K562 (cell line): ENCODE data around the gene NACAD. TPM values are rescaled to one million over a fixed set of nuclear protein-coding genes. Genes with fewer than 3 reads are reported as not detected.

ENCODE experiments used
- CAMTA2 ChIP-seq: fragments of 250-450 bp; sonication (Bioruptor Pico); conservative IDR thresholded peaks from 2 replicates; pipeline ENCODE4 v1.5.1; 2022
- CHCHD3 ChIP-seq: fragments of 250-450 bp; sonication (Bioruptor Pico); IDR thresholded peaks from 2 replicates; pipeline ENCODE4 v2.1.2; 2022; ENCODE audit warnings: mild to moderate bottlenecking
- DACH1 ChIP-seq: fragments of 450-650 bp; IDR thresholded peaks from 2 replicates; pipeline ENCODE4 v1.6.1; 2018; ENCODE audit not compliant: partially characterized antibody
- HDAC1 ChIP-seq, 2 experiments: fragments of 450-650 bp; IDR thresholded peaks; 2 replicates each; pipeline ENCODE4 v1.6.1; 2016 to 2017; ENCODE audit warnings: inconsistent platforms in 1 of 2, mild to moderate bottlenecking in 1 of 2, moderate library complexity in 1 of 2
- KDM1A ChIP-seq, 2 experiments: fragments of 450-650 bp; IDR thresholded peaks; 2 replicates each; pipeline ENCODE4 v1.6.1; 2016; ENCODE audit warnings: mild to moderate bottlenecking in 2 of 2
- MBD2 ChIP-seq: sonication (generic); IDR thresholded peaks from 2 replicates; pipeline ENCODE4 v1.6.1; 2016; ENCODE audit warnings: low read depth, borderline replicate concordance
- MYNN ChIP-seq, 2 experiments: sonication (generic); formaldehyde crosslinking in 1 of 2; IDR thresholded peaks; 2 replicates each; pipeline versions ENCODE4 v1.5.0 to v1.6.1; 2016 to 2020; ENCODE audit warnings: antibody characterized with exemption in 1 of 2, missing genetic modification reagents in 1 of 2
- NFIC ChIP-seq: fragments of 450-650 bp; IDR thresholded peaks from 2 replicates; pipeline ENCODE4 v1.6.1; 2017; ENCODE audit warnings: mild to moderate bottlenecking, inconsistent platforms
- SMARCE1 ChIP-seq: fragments of 450-650 bp; IDR thresholded peaks from 2 replicates; pipeline ENCODE4 v1.7.1; 2016; ENCODE audit warnings: mild to moderate bottlenecking
- ZFP36 ChIP-seq: fragments of 150-350 bp; IDR thresholded peaks from 2 replicates; pipeline ENCODE4 v1.6.1; 2018; ENCODE audit warnings: low read length, low read depth; ENCODE audit not compliant: partially characterized antibody
- ZNF263 ChIP-seq: sonication (generic); formaldehyde crosslinking; IDR thresholded peaks from 2 replicates; pipeline ENCODE4 v1.8.0; 2022; ENCODE audit warnings: mild to moderate bottlenecking, missing genetic modification reagents, borderline replicate concordance
- ZNF561 ChIP-seq: fragments of 450-650 bp; formaldehyde crosslinking; conservative IDR thresholded peaks from 2 replicates; pipeline ENCODE4 v1.4.0; 2020; ENCODE audit warnings: mild to moderate bottlenecking, moderate library complexity
- ZNF589 ChIP-seq: fragments of 200-800 bp; sonication (Bioruptor generic); IDR thresholded peaks from 2 replicates; pipeline ENCODE4 v1.6.1; 2016; ENCODE audit warnings: low read depth, missing genetic modification characterization, missing compliant biosample characterization
- ZNF699 ChIP-seq: fragments of 250-450 bp; sonication (Bioruptor Pico); IDR thresholded peaks from 2 replicates; pipeline ENCODE4 v1.8.0; 2021; ENCODE audit warnings: mild to moderate bottlenecking, moderate library complexity; ENCODE audit not compliant: insufficient replicate concordance
- ZNF785 ChIP-seq: fragments of 250-450 bp; sonication (Bioruptor Pico); IDR thresholded peaks from 2 replicates; pipeline ENCODE4 v1.4.0; 2020; ENCODE audit warnings: mild to moderate bottlenecking
- polyA plus RNA-seq, 8 experiments: library from polyadenylated mRNA; depleted of rRNA in 4 of 8; stranded (reverse) in 5 of 8; unstranded in 3 of 8; fragments of >200 nt; fragmentation: Nextera tagmentation in 2 of 8; fragmentation: Illumina TruSeq in 1 of 8; extraction: Ambion mirVana in 2 of 8; extraction: Trizol in 1 of 8; gene quantifications; 2 replicates each; pipeline versions ENCODE4 v1.2.1 to v1.2.3, GENCODE V29; 2011 to 2014; ENCODE audit warnings: inconsistent platforms in 1 of 8, missing spikeins in 1 of 8
- total RNA-seq, 7 experiments: library from RNA; depleted of rRNA in 6 of 7; stranded (reverse); fragments of >200 nt in 6 of 7; fragmentation: Illumina TruSeq in 2 of 7; extraction: Trizol in 2 of 7; gene quantifications; 2 replicates each; pipeline versions ENCODE4 v1.2.1 to v1.2.3, GENCODE V29; 2011 to 2021; ENCODE audit warnings: low replicate concordance in 1 of 7
- TF ChIP-seq, protein P1 (sequence below), 2 experiments: fragments of 450-650 bp; formaldehyde crosslinking in 1 of 2; IDR thresholded peaks; 2 replicates each; pipeline versions ENCODE4 v1.4.0 to v1.6.1; 2014 to 2020; ENCODE audit warnings: mild to moderate bottlenecking in 2 of 2, borderline replicate concordance in 1 of 2, low read depth in 1 of 2
- TF ChIP-seq, protein P2 (sequence below): fragments of 250-450 bp; sonication (Bioruptor Pico); IDR thresholded peaks from 2 replicates; pipeline ENCODE4 v1.5.0; 2021
- TF ChIP-seq, protein P3 (sequence below), 2 experiments: fragments of 450-650 bp; IDR thresholded peaks; 2 replicates each; pipeline ENCODE4 v1.6.1; 2016

NACAD gene
- total and polyA plus RNA-seq, 9 of the 15 experiments (the other 6 are each of a cell fraction or from before 2014, with no cell fraction given): under 0.01 to 0.03 (median 0.02) TPM; not detected in 5

GRCh38 chr7:45089341-45089891 lies 647 bp upstream of the NACAD start (continued):
- TF ChIP-seq, protein P1, sequence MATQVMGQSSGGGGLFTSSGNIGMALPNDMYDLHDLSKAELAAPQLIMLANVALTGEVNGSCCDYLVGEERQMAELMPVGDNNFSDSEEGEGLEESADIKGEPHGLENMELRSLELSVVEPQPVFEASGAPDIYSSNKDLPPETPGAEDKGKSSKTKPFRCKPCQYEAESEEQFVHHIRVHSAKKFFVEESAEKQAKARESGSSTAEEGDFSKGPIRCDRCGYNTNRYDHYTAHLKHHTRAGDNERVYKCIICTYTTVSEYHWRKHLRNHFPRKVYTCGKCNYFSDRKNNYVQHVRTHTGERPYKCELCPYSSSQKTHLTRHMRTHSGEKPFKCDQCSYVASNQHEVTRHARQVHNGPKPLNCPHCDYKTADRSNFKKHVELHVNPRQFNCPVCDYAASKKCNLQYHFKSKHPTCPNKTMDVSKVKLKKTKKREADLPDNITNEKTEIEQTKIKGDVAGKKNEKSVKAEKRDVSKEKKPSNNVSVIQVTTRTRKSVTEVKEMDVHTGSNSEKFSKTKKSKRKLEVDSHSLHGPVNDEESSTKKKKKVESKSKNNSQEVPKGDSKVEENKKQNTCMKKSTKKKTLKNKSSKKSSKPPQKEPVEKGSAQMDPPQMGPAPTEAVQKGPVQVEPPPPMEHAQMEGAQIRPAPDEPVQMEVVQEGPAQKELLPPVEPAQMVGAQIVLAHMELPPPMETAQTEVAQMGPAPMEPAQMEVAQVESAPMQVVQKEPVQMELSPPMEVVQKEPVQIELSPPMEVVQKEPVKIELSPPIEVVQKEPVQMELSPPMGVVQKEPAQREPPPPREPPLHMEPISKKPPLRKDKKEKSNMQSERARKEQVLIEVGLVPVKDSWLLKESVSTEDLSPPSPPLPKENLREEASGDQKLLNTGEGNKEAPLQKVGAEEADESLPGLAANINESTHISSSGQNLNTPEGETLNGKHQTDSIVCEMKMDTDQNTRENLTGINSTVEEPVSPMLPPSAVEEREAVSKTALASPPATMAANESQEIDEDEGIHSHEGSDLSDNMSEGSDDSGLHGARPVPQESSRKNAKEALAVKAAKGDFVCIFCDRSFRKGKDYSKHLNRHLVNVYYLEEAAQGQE (IDR thresholded peaks at IDR 0.05; ENCODE audit: borderline replicate concordance): no peak
- TF ChIP-seq, protein P1 (CRISPR knock-in tag; IDR thresholded peaks at IDR 0.05; ENCODE audit: low read depth): no peak
- TF ChIP-seq ZNF699 (CRISPR knock-in tag) (no peak), ZNF589 (no peak), KDM1A (IDR thresholded peaks at IDR 0.05) (peak; percentile 96 to 98), MBD2 (no peak), HDAC1 (IDR thresholded peaks at IDR 0.05) (peak in 1 of 2 experiments; percentile 76; a peak in 2 of 4 replicates), ZNF561 (no peak), MYNN (IDR thresholded peaks at IDR 0.05) (0 out of 2 replicates have a peak, but pooled peaks have one; percentile 17), MYNN (CRISPR knock-in tag; IDR thresholded peaks at IDR 0.05) (no peak), DACH1 (no peak), CAMTA2 (no peak), ZNF263 (CRISPR knock-in tag) (no peak), SMARCE1 (no peak), ZFP36 (no peak), CHCHD3 (CRISPR knock-in tag) (no peak), NFIC (no peak), ZNF785 (no peak)
- TF ChIP-seq, protein P2, sequence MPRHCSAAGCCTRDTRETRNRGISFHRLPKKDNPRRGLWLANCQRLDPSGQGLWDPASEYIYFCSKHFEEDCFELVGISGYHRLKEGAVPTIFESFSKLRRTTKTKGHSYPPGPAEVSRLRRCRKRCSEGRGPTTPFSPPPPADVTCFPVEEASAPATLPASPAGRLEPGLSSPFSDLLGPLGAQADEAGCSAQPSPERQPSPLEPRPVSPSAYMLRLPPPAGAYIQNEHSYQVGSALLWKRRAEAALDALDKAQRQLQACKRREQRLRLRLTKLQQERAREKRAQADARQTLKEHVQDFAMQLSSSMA: no peak
- TF ChIP-seq, protein P3, sequence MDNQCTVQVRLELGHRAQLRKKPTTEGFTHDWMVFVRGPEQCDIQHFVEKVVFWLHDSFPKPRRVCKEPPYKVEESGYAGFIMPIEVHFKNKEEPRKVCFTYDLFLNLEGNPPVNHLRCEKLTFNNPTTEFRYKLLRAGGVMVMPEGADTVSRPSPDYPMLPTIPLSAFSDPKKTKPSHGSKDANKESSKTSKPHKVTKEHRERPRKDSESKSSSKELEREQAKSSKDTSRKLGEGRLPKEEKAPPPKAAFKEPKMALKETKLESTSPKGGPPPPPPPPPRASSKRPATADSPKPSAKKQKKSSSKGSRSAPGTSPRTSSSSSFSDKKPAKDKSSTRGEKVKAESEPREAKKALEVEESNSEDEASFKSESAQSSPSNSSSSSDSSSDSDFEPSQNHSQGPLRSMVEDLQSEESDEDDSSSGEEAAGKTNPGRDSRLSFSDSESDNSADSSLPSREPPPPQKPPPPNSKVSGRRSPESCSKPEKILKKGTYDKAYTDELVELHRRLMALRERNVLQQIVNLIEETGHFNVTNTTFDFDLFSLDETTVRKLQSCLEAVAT (IDR thresholded peaks at IDR 0.05): no peak
